Measurements from ENCODE around the gene EEF1E1.

EEF1E1 gene

DNA sequence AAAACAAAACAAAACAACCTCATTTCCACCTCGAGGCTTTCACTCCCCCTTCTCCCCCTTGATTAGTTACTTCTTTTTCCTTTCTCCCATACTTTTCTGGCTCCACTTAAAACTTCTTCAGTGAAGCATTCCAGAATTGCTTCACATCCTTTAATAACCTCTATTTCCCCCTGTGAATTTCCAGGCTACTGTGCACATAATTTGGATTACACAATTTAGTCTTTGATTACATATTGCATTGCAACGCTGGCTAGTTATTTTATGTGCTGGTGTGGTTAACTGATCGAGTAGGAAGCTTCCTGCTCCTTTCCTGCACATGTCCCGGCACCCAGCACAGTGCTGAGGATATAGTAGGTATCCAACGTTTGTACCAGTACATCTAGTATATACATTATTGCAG lies 28.1 kb upstream of the EEF1E1 start:
- H3K9me3 ChIP-seq (ENCODE audit: low read depth, low read length): no peaks in the 10 kb centered on the region
- peak; percentile 75 for DNase-seq (ENCODE audit: low read depth, low spot score)
- no peak for TF ChIP-seq POLR2AphosphoS5 (IDR thresholded peaks at IDR 0.05; ENCODE audit: borderline replicate concordance, low read depth, low read length)
- no peak for TF ChIP-seq EZH2 (IDR thresholded peaks at IDR 0.05)
- no peak for TF ChIP-seq FOXP2 (optimal IDR thresholded peaks at IDR 0.05; ENCODE audit: control extremely low read depth, extremely low read length, insufficient read depth)

DNA sequence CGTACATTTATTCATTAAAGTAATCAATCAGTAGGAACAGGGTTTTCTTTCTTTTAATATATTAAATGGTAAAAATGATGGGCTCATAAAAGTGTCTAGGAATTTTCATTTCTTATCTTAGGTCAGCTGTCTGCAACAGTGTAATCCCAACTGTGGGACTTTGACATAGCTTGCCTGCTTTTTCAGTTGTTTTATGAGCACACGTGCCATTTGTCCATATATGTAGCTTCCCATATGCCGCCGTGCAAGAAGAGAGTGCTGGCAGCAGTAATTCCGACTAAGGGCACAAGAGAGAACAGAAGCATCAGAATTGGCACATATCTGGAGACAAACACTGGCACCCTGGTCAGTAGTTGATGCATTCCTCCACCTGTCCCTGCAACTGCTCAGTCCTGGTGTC lies 20.9 kb upstream of the EEF1E1 start:
- TF ChIP-seq FOXP2 (optimal IDR thresholded peaks at IDR 0.05; ENCODE audit: control extremely low read depth, extremely low read length, insufficient read depth) (no peak), POLR2AphosphoS5 (IDR thresholded peaks at IDR 0.05; ENCODE audit: borderline replicate concordance, low read depth, low read length) (no peak), EZH2 (IDR thresholded peaks at IDR 0.05) (no peak)
- no peak overlapping the region for H3K27ac ChIP-seq
- H3K9me3 ChIP-seq (ENCODE audit: low read depth, low read length): no peaks in the 10 kb centered on the region
- no peak overlapping the region for H3K4me3 ChIP-seq
- no peak overlapping the region for H3K9ac ChIP-seq (ENCODE audit: insufficient read length)
- H3K36me3 ChIP-seq (ENCODE audit: insufficient read depth, low read length): no peaks in the 10 kb centered on the region
- DNase-seq (ENCODE audit: low read depth, low spot score): no peak

More for the DNA sequence above, 28.1 kb upstream of the EEF1E1 start:
- Histone ChIP-seq H3K4me3 (peak overlapping the region; percentile 26), H3K27ac (peak overlapping the region; percentile 88), H3K9ac (ENCODE audit: insufficient read length) (peak overlapping the region; percentile 50), H3K36me3 (ENCODE audit: insufficient read depth, low read length) (no peaks in the 10 kb centered on the region)

DNA sequence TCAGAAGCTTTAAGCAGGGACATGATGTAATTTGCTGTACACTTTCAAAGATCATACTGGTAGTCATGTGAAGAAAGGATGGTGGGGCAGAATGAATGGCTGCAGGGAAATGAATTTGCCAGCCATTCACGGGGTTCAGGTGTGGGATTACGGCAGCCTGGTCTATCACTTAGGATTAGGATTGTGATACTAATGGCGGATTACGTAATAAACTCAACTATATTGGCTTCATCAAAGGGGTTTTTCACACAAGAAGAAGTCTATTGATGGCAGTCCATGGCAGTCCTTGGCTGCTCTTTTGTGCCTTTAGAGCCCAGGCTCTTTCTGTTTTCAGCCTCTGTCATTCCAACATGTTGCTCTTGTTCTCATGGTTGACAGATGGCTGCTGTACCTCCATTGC lies 12.6 kb upstream of the EEF1E1 start:
- no peak for DNase-seq (ENCODE audit: low read depth, low spot score)
- H3K9me3 ChIP-seq (ENCODE audit: low read depth, low read length): no peaks in the 10 kb centered on the region
- TF ChIP-seq POLR2AphosphoS5 (IDR thresholded peaks at IDR 0.05; ENCODE audit: borderline replicate concordance, low read depth, low read length) (no peak), FOXP2 (optimal IDR thresholded peaks at IDR 0.05; ENCODE audit: control extremely low read depth, extremely low read length, insufficient read depth) (no peak), EZH2 (IDR thresholded peaks at IDR 0.05) (no peak)
- no peaks in the 10 kb centered on the region for H3K36me3 ChIP-seq (ENCODE audit: insufficient read depth, low read length)
- no peak overlapping the region for H3K9ac ChIP-seq (ENCODE audit: insufficient read length)
- no peak overlapping the region for H3K4me3 ChIP-seq
- no peak overlapping the region for H3K27ac ChIP-seq

DNA sequence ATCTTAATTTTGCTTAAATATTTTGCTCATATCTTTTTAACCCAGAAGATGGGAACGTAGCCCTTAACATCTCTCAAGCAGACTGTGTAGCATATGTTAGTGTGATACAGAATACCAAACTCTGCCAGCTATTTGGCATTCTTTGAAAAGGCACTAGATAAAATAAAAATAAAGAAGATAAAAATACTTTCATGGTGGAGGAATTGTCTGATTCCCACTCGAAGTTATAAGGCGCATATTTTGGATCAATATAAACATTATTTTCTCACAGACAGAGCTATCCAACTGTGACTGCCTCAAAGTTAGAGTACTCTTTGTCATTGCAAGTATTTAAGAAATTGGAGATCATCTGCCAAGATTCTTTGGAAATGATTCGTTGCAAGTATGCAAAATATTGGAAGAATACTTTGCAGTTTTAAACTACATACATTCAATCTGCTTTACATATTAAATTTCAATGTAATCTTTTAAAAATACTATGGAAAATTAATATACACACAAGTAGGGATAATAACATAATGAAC lies 10.8 kb upstream of the EEF1E1 start:
- Histone ChIP-seq H3K4me3 (no peak overlapping the region), H3K9me3 (ENCODE audit: low read depth, low read length) (no peaks in the 10 kb centered on the region), H3K27ac (no peak overlapping the region), H3K36me3 (ENCODE audit: insufficient read depth, low read length) (no peaks in the 10 kb centered on the region), H3K9ac (ENCODE audit: insufficient read length) (no peak overlapping the region)
- DNase-seq (ENCODE audit: low read depth, low spot score): no peak
- no peak for TF ChIP-seq POLR2AphosphoS5 (IDR thresholded peaks at IDR 0.05; ENCODE audit: borderline replicate concordance, low read depth, low read length)
- TF ChIP-seq FOXP2 (optimal IDR thresholded peaks at IDR 0.05; ENCODE audit: control extremely low read depth, extremely low read length, insufficient read depth): no peak
- TF ChIP-seq EZH2 (IDR thresholded peaks at IDR 0.05): no peak

DNA sequence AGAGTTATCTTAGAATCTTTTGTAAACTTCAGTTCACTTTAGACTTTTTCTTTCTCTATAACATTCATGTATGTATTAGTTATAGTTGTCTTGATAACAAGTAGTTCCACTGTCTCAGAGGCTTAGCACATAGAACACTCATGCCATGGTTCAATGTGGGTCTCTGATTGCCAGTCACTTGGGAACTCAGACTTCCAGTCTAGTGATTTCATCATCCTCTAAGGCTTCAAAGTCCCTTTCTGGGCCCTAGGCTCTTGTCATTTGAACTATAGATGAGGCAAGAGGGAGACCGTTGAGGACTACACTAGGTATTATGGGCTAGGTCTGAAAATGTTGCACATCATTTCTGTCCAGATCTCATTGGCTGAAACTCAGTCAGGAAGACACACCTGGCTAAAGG lies 8.4 kb upstream of the EEF1E1 start:
- no peak for TF ChIP-seq FOXP2 (optimal IDR thresholded peaks at IDR 0.05; ENCODE audit: control extremely low read depth, extremely low read length, insufficient read depth)
- no peak for TF ChIP-seq EZH2 (IDR thresholded peaks at IDR 0.05)
- no peak for TF ChIP-seq POLR2AphosphoS5 (IDR thresholded peaks at IDR 0.05; ENCODE audit: borderline replicate concordance, low read depth, low read length)
- DNase-seq (ENCODE audit: low read depth, low spot score): no peak
- H3K27ac ChIP-seq: no peak overlapping the region
- H3K9me3 ChIP-seq (ENCODE audit: low read depth, low read length): no peaks in the 10 kb centered on the region
- H3K36me3 ChIP-seq (ENCODE audit: insufficient read depth, low read length): no peaks in the 10 kb centered on the region
- no peak overlapping the region for H3K9ac ChIP-seq (ENCODE audit: insufficient read length)
- no peak overlapping the region for H3K4me3 ChIP-seq

DNA sequence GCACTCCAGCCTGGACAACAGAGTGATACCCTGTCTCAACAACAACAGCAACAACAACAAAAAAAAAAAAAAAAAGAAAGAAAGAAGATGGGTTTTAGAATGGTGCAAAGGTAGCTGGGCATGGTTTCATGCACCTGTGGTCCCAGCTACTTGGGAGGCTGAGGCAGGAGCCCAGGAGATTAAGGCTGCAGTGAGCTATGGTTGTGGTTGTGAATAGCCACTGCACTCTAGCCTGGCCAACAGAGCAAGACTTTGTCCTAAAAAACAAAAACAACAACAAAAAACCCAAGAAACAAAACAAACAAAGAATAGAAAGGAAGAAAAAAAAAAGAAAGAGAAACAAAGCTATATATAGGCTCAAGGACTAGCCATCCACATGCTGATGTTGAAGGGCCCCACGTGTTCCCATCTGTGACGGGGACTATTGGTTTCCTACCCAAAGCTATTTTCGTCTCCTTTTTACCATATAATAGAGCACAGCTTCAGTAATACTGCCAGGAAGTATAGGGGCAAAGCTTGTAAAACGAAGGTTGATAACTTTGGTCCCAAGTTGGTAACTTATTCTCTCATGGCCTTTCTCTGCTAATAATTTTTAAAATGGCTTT lies 7.9 kb upstream of the EEF1E1 start:
- H3K4me3 ChIP-seq: no peak overlapping the region
- TF ChIP-seq EZH2 (IDR thresholded peaks at IDR 0.05): no peak
- TF ChIP-seq POLR2AphosphoS5 (IDR thresholded peaks at IDR 0.05; ENCODE audit: borderline replicate concordance, low read depth, low read length): no peak
- no peak for TF ChIP-seq FOXP2 (optimal IDR thresholded peaks at IDR 0.05; ENCODE audit: control extremely low read depth, extremely low read length, insufficient read depth)
- DNase-seq (ENCODE audit: low read depth, low spot score): no peak
- no peak overlapping the region for H3K27ac ChIP-seq
- no peaks in the 10 kb centered on the region for H3K36me3 ChIP-seq (ENCODE audit: insufficient read depth, low read length)
- H3K9ac ChIP-seq (ENCODE audit: insufficient read length): no peak overlapping the region
- H3K9me3 ChIP-seq (ENCODE audit: low read depth, low read length): no peaks in the 10 kb centered on the region

DNA sequence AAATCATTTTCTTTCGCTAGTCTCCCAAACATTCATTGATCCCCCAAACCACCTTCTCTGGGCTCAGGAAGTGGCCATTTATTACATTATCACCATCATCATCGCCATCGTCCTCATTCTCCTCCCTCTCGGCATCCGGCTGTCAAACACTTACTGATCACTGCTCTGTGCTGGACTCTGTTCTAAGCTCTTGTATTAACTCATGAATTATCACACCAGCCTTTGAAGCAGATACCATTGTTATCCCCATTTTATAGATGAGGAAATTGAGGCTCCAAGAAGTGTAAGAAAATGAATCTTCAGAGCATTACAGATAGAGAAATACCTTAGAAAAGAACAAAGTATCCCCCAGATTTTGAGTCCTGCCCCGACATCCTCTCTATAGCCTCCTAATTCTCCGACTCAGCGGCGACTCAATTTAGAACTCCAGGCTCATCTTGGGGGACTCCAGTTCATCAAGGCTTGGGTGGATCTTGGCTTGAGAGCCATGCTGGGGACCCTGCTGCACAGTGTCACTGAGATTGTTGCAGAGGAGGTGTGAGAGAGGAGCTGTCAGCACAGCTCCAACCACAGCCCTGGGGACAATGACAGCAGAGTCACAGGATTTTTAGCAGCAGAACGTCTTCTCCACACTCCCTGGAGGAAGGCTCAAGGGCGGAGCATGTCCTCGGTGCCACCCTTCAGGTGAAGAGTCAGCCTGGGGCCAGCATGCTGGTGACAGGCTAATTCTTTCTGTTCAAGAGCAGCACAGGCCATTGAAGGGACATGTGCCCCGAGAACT lies 6.6 kb upstream of the EEF1E1 start:
- H3K9me3 ChIP-seq (ENCODE audit: low read depth, low read length): no peaks in the 10 kb centered on the region
- H3K27ac ChIP-seq: no peak overlapping the region
- H3K4me3 ChIP-seq: no peak overlapping the region
- no peaks in the 10 kb centered on the region for H3K36me3 ChIP-seq (ENCODE audit: insufficient read depth, low read length)
- H3K9ac ChIP-seq (ENCODE audit: insufficient read length): no peak overlapping the region
- DNase-seq (ENCODE audit: low read depth, low spot score): no peak
- TF ChIP-seq POLR2AphosphoS5 (IDR thresholded peaks at IDR 0.05; ENCODE audit: borderline replicate concordance, low read depth, low read length): no peak
- no peak for TF ChIP-seq FOXP2 (optimal IDR thresholded peaks at IDR 0.05; ENCODE audit: control extremely low read depth, extremely low read length, insufficient read depth)
- no peak for TF ChIP-seq EZH2 (IDR thresholded peaks at IDR 0.05)

DNA sequence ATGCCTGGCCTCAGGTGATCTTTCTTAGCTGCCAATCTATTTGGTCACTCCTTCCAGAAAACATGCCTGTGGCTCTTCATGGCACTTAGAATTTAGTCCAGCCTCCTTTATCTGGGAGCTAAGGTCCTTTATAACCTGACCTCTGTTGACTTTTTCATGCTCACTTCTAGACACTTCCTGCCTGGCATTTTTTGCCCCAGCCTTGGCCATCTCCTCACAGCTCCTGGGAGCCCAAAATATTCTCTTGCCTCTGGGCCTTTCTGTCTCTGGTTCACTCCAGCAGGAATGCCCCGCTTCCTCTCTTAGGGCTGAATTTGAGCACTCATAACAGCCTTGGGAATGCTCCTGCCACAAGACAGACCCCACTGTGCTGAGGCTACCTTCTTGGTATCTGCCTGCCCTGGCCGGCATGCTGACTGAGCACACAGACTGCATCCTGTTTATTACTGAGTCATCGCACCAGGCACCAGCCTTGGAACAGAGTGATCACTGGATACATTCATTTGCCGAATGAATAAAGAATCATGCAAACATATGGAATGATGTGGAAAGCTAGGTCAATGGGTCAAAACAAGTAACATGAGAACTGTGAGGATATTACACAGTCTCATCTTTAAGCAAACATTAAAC lies 5.8 kb upstream of the EEF1E1 start:
- Histone ChIP-seq H3K27ac (no peak overlapping the region), H3K4me3 (no peak overlapping the region), H3K9ac (ENCODE audit: insufficient read length) (no peak overlapping the region), H3K9me3 (ENCODE audit: low read depth, low read length) (no peaks in the 10 kb centered on the region), H3K36me3 (ENCODE audit: insufficient read depth, low read length) (no peaks in the 10 kb centered on the region)
- TF ChIP-seq POLR2AphosphoS5 (IDR thresholded peaks at IDR 0.05; ENCODE audit: borderline replicate concordance, low read depth, low read length): no peak
- TF ChIP-seq FOXP2 (optimal IDR thresholded peaks at IDR 0.05; ENCODE audit: control extremely low read depth, extremely low read length, insufficient read depth): no peak
- no peak for TF ChIP-seq EZH2 (IDR thresholded peaks at IDR 0.05)
- DNase-seq (ENCODE audit: low read depth, low spot score): no peak
